Measurements from ENCODE around the gene HMX2. TPM values are rescaled to one million over a fixed set of nuclear protein-coding genes. Genes with fewer than 3 reads are reported as not detected.

The HMX2 gene
- total RNA-seq, 1 donor from 2014 or later, result not detected

GRCh38 chr10:123149162-123149567 lies 1.2 kb downstream of the HMX2 start:
- H3K4me3 ChIP-seq (ENCODE audit: low read depth, low read length), result no peak overlapping the region

GRCh38 chr10:123149568-123150270 lies 1.8 kb downstream of the HMX2 start:
- no peak for DNase-seq (ENCODE audit: low read depth)

More at GRCh38 chr10:123149162-123149567, 1.2 kb downstream of the HMX2 start:
- DNase-seq (ENCODE audit: low read depth), result no peak
- no peak for TF ChIP-seq CTCF (IDR thresholded peaks at IDR 0.05; ENCODE audit: insufficient read depth, low read length, severe bottlenecking)
- Histone ChIP-seq H3K36me3 (ENCODE audit: control insufficient read depth, insufficient read depth, low read length) (no peaks in the 10 kb centered on the region), H3K27me3 (ENCODE audit: control insufficient read depth, insufficient read depth, low read length) (peaks cover 50% of the 10 kb centered on the region)
- FAIRE-seq, result no peak

GRCh38 chr10:123150271-123150985 lies 2.5 kb downstream of the HMX2 start:
- peaks cover 38% of the 10 kb centered on the region for H3K27me3 ChIP-seq (ENCODE audit: control insufficient read depth, insufficient read depth, low read length)

More at GRCh38 chr10:123149568-123150270, 1.8 kb downstream of the HMX2 start:
- Histone ChIP-seq H3K4me3 (ENCODE audit: low read depth, low read length) (peak overlapping the region; percentile 39), H3K36me3 (ENCODE audit: control insufficient read depth, insufficient read depth, low read length) (no peaks in the 10 kb centered on the region), H3K27me3 (ENCODE audit: control insufficient read depth, insufficient read depth, low read length) (peaks cover 45% of the 10 kb centered on the region)
- no peak for FAIRE-seq
- no peak for TF ChIP-seq CTCF (IDR thresholded peaks at IDR 0.05; ENCODE audit: insufficient read depth, low read length, severe bottlenecking)

GRCh38 chr10:123150986-123151736 lies 3.2 kb downstream of the HMX2 start:
- DNase-seq (ENCODE audit: low read depth) (no peak), FAIRE-seq (no peak)
- Histone ChIP-seq H3K4me3 (ENCODE audit: low read depth, low read length) (peak overlapping the region; percentile 20), H3K36me3 (ENCODE audit: control insufficient read depth, insufficient read depth, low read length) (peaks cover under 1% of the 10 kb centered on the region), H3K27me3 (ENCODE audit: control insufficient read depth, insufficient read depth, low read length) (peaks cover 31% of the 10 kb centered on the region)
- TF ChIP-seq CTCF (IDR thresholded peaks at IDR 0.05; ENCODE audit: insufficient read depth, low read length, severe bottlenecking), result no peak

More at GRCh38 chr10:123150271-123150985, 2.5 kb downstream of the HMX2 start:
- H3K4me3 ChIP-seq (ENCODE audit: low read depth, low read length), result peak overlapping the region; percentile 39
- FAIRE-seq (no peak), DNase-seq (ENCODE audit: low read depth) (no peak)
- no peaks in the 10 kb centered on the region for H3K36me3 ChIP-seq (ENCODE audit: control insufficient read depth, insufficient read depth, low read length)
- TF ChIP-seq CTCF (IDR thresholded peaks at IDR 0.05; ENCODE audit: insufficient read depth, low read length, severe bottlenecking), result no peak

- H3K4me3 ChIP-seq (ENCODE audit: low read depth, low read length), result no peak overlapping the region
- peaks cover 3% of the 10 kb centered on the region for H3K36me3 ChIP-seq (ENCODE audit: control insufficient read depth, insufficient read depth, low read length)
- DNase-seq (ENCODE audit: low read depth), result no peak
- no peak for FAIRE-seq
- TF ChIP-seq CTCF (IDR thresholded peaks at IDR 0.05; ENCODE audit: insufficient read depth, low read length, severe bottlenecking), result no peak
- peaks cover 26% of the 10 kb centered on the region for H3K27me3 ChIP-seq (ENCODE audit: control insufficient read depth, insufficient read depth, low read length)
Observed at GRCh38 chr10:123151737-123152135, 3.8 kb downstream of the HMX2 start.

Data from bronchial epithelial cell (primary cell).